Stimulated activated naive CD8-positive, alpha-beta T cell treated with anti-CD3 and anti-CD28 coated beads, Interleukin-15, Interleukin-2, amounts not matched to agents 100 ng/mL and 50 ng/mL, for 24 hours (primary cell): Measurements from ENCODE around the gene CAPN3.

Experiments
- H3K27ac Mint-ChIP-seq: one replicate; pipeline ENCODE4 v1.8.0; 2021; ENCODE audit warnings: mild to moderate bottlenecking, mixed read lengths
- H3K27me3 Mint-ChIP-seq: one replicate; pipeline ENCODE4 v1.8.0; 2021; ENCODE audit warnings: mixed read lengths
- H3K36me3 Mint-ChIP-seq: one replicate; pipeline ENCODE4 v1.8.0; 2021; ENCODE audit warnings: low read depth, mixed read lengths
- H3K4me1 Mint-ChIP-seq: one replicate; pipeline ENCODE4 v1.8.0; 2021; ENCODE audit warnings: low read depth, mixed read lengths
- H3K4me3 Mint-ChIP-seq: one replicate; pipeline ENCODE4 v1.8.0; 2021; ENCODE audit warnings: mild to moderate bottlenecking, mixed read lengths
- H3K9me3 Mint-ChIP-seq: one replicate; pipeline ENCODE4 v1.8.0; 2021; ENCODE audit warnings: mixed read lengths

The CAPN3 gene

DNA sequence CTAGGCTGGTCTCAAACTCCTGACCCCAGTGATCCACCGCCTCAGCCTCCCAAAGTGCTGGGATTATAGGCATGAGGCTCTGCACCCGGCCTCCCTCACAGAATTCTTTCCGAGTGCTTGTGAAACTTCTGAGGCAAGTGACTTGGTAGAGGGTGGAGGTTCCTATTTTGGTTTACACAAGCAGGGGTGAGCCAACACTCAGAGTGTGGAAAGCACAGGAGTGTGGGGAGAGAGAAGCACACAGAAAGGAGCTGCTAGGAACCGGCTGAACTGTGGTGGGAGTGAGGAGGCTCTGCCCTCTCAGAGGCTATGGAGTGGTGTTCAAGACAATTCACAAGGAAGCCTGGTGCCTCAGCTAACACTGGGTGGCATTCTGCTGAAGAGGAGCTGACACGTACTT, 7.7 kb downstream of the CAPN3 start:
- Mint-ChIP-seq H3K27ac (no peak overlapping the region), H3K4me3 (no peak overlapping the region), H3K9me3 (no peaks in the 10 kb centered on the region), H3K4me1 (no peaks in the 10 kb centered on the region), H3K27me3 (no peaks in the 10 kb centered on the region), H3K36me3 (no peaks in the 10 kb centered on the region)

DNA sequence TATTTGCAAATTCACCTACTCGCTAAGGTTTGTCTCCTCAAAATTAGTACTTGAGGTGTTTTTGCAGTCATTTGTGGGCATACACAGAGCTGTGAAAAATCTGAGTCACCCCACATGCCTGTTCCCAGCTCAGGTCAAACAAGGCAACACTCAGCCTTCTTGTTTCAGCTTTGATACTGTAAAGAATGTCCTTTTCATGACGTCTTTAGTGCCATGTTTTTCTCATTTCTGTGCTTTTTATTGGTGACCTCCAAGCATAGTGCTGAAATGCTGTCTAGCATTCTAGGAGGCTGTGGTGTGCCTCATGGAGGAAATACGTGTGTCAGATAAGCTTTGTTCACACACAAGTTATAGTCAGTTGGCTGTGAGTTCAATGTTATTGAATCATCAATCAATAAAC, 8.8 kb downstream of the CAPN3 start:
- no peaks in the 10 kb centered on the region for H3K36me3 Mint-ChIP-seq
- no peaks in the 10 kb centered on the region for H3K4me1 Mint-ChIP-seq
- no peak overlapping the region for H3K4me3 Mint-ChIP-seq
- H3K9me3 Mint-ChIP-seq: no peaks in the 10 kb centered on the region
- no peaks in the 10 kb centered on the region for H3K27me3 Mint-ChIP-seq
- H3K27ac Mint-ChIP-seq: no peak overlapping the region

DNA sequence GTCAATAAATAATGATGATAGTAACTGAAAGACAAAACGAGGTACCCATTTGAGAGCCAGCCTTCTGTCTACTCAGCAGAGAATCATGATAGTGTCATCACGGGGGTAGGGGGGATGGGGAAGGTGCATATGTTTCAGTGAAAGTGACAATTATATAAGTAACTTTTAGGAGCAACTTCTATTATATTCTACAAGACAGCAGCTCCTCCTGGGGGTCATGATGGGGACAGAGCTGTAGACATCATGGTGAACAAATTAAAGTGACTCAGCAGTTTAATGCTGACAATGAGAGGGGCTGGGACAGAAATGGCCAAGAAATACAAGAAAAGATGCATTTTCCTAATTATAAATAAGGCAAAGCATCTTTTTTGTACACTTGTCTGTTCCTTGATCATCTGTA, 11.8 kb downstream of the CAPN3 start:
- Mint-ChIP-seq H3K27ac (no peak overlapping the region), H3K4me3 (no peak overlapping the region), H3K9me3 (no peaks in the 10 kb centered on the region), H3K36me3 (no peaks in the 10 kb centered on the region), H3K4me1 (no peaks in the 10 kb centered on the region), H3K27me3 (no peaks in the 10 kb centered on the region)

DNA sequence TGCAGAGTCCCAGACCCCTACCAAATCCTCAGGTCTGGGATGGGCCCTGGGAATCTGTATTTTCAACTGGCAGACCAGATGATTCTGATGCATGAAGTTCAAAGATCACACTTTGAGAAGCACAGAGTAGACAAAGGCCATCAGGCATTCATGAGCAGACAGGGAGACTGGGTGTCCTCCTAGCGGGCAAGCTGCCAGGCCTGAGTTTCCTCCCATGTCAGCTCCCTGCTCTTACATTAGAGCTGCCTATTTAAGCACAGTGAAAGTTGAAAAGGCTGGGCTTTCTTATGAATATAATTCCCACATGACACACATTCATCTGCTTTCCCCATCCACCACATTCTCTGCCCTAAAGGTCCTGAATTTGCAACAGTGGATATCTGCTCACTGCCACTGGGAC, 14.0 kb downstream of the CAPN3 start:
- H3K27me3 Mint-ChIP-seq: no peaks in the 10 kb centered on the region
- no peak overlapping the region for H3K4me3 Mint-ChIP-seq
- H3K4me1 Mint-ChIP-seq: no peaks in the 10 kb centered on the region
- no peak overlapping the region for H3K27ac Mint-ChIP-seq
- peaks cover 3% of the 10 kb centered on the region for H3K36me3 Mint-ChIP-seq
- no peaks in the 10 kb centered on the region for H3K9me3 Mint-ChIP-seq

DNA sequence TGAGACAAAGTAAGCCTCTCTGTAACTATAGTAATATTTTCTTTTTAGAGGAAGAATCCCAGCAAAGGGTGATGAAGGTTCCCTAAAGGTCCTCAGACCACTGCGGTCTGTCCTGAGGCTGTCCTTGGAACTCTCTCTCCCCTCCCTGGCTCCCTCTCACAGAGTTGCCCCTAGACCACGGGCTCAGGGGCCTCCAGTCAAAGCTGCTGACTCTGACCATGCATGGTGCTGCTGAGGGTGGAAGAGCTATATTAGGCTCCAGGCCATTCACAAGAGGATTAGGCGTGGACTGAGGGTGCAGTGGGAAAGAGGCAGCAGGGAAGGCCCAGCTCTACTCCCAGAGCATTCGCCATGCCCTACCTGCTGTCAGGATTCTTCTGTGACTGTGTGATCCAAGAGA, 14.6 kb downstream of the CAPN3 start:
- H3K36me3 Mint-ChIP-seq: peaks cover 7% of the 10 kb centered on the region
- H3K27me3 Mint-ChIP-seq: no peaks in the 10 kb centered on the region
- no peak overlapping the region for H3K4me3 Mint-ChIP-seq
- no peak overlapping the region for H3K27ac Mint-ChIP-seq
- no peaks in the 10 kb centered on the region for H3K9me3 Mint-ChIP-seq
- H3K4me1 Mint-ChIP-seq: no peaks in the 10 kb centered on the region

DNA sequence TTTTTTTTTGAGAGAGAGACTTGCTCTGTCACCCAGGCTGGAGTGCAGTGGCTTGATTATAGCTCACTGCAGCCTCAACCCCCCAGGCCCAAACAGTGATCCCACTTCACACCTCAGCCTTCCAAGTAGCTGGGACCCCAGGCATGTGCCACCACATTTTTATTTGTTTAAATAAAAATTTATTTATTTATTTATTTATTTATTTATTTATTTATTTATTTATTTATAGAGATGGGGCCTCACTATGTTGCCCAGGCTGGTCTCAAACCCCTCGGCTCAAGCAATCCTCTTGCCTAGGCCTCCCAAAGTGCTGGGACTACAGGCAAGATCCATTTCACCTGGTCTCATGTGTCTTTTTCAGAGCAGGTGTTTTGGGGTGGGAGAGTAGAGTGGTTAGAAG, 15.5 kb downstream of the CAPN3 start:
- no peaks in the 10 kb centered on the region for H3K27me3 Mint-ChIP-seq
- peaks cover 12% of the 10 kb centered on the region for H3K36me3 Mint-ChIP-seq
- no peak overlapping the region for H3K4me3 Mint-ChIP-seq
- peaks cover 4% of the 10 kb centered on the region for H3K9me3 Mint-ChIP-seq
- H3K27ac Mint-ChIP-seq: no peak overlapping the region
- H3K4me1 Mint-ChIP-seq: no peaks in the 10 kb centered on the region

DNA sequence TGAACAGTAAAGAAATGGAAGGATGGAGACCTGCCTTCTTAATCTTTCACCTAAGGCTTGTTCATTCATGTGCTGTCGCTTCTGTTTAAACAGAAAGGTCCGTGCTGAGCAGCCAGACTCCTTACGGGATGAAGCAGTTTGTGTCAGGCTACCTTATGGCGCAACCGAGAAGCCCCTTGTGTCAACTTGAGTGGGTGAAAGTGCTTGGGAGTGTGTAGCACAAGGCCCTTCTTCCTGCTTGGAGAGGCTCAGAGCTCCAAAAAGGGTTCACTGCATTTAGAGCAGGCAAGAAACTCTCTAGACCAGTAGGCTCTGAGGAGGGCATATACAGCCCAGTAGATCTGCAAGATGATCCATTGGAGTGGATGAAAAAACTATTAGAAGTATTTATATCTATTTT, 16.0 kb downstream of the CAPN3 start:
- Mint-ChIP-seq H3K36me3 (peaks cover 12% of the 10 kb centered on the region), H3K9me3 (peaks cover 4% of the 10 kb centered on the region), H3K27ac (no peak overlapping the region), H3K4me3 (no peak overlapping the region), H3K27me3 (no peaks in the 10 kb centered on the region), H3K4me1 (no peaks in the 10 kb centered on the region)

DNA sequence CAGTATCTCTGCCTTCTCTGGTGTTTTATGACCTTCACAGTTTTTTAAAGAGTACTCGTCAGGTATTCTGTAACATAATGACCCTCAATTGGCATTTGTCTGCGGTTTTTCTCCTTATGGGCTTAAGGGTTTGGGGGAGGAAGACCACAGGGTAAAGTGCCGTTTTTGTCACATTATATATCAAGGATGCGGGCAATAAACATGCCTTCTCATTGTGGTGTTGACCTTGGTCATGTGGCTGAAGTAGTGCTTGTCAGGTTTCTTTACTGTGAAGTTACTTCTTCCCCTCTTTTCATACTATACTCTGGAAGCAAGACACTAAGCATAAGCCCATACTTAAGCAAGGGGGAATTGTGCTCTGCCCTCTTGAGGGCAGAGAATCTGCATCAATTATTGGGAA, 16.6 kb downstream of the CAPN3 start:
- Mint-ChIP-seq H3K27ac (no peak overlapping the region), H3K27me3 (no peaks in the 10 kb centered on the region), H3K4me3 (no peak overlapping the region), H3K9me3 (peaks cover 4% of the 10 kb centered on the region), H3K4me1 (no peaks in the 10 kb centered on the region), H3K36me3 (peaks cover 12% of the 10 kb centered on the region)

DNA sequence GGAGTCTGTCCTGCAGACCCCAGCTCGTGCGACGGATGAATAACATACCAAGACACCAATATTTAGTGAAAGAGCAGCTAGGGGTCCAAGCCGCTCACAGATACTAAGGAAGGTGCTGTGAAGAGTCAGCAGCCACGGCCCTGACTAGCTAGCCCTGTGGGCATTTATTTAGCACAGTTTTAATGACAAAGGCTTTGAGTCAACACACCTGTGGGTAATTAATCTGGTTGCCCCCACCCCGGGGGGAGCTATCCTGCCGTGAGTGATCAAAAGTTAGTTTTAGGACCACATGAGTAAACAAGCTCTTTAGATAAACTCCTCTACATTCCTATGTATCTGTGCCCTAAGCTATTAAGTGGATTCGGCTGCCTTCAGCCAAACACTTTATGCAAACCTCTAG, 18.7 kb downstream of the CAPN3 start:
- H3K9me3 Mint-ChIP-seq: peaks cover 4% of the 10 kb centered on the region
- peaks cover 12% of the 10 kb centered on the region for H3K36me3 Mint-ChIP-seq
- H3K4me3 Mint-ChIP-seq: no peak overlapping the region
- no peak overlapping the region for H3K27ac Mint-ChIP-seq
- H3K4me1 Mint-ChIP-seq: no peaks in the 10 kb centered on the region
- H3K27me3 Mint-ChIP-seq: no peaks in the 10 kb centered on the region

DNA sequence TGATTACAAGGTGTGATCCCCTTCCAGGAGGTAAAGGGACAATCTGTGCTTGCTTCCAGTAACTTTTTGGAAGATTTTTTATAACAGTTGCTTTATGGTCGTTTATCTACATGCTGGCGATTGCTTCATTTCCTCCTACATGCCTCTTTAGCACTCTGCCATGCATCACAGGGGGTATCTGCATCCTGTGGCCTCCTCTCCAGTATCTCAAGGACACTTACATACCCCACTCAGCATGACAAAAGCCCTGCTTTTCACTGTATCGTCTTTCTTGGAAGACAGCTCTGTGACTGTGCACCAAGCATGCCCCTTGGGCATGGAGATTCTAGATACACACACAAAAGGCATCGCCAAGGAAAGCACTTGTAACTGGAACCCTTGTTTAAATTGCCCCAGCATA, 25.3 kb downstream of the CAPN3 start:
- Mint-ChIP-seq H3K27me3 (no peaks in the 10 kb centered on the region), H3K4me1 (no peaks in the 10 kb centered on the region), H3K36me3 (no peaks in the 10 kb centered on the region), H3K4me3 (no peak overlapping the region), H3K9me3 (peaks cover under 1% of the 10 kb centered on the region), H3K27ac (no peak overlapping the region)

DNA sequence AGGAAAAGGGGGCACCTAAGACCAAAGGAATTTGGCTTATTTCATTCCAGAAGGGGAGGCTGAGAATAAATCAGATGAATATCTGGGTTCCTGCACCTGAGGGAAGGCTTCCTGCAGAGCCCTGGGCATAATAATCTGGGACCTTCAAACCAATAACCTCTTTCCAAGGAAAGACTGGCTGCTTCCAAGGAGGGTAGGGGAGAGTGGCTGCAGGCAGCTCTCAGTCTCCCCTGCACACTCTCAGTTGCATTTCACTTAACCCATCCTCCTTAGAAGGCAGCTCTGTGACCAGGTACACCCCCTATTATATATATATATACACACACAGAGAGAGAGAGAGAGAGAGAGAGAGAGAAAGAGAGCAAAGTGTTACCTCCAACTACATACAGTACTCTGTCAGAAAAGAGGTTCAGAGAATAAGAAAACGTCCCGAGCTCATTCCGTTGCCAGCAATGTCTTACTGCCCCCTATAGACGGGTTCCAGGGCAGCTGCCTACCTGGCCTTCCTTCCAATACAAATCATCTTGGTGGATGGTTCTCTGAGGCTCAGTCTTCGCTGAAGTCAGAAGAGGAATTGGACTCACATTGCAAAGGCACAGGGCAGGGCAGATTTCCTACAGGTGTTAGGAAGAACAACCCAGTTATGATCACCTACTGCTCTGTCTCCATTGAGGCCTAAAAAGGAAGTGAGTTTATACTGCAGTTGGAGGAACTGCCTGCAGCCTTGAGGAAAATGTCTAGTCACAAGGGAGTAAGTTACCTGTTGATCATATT, 26.1 kb downstream of the CAPN3 start:
- H3K9me3 Mint-ChIP-seq: no peaks in the 10 kb centered on the region
- no peaks in the 10 kb centered on the region for H3K4me1 Mint-ChIP-seq

DNA sequence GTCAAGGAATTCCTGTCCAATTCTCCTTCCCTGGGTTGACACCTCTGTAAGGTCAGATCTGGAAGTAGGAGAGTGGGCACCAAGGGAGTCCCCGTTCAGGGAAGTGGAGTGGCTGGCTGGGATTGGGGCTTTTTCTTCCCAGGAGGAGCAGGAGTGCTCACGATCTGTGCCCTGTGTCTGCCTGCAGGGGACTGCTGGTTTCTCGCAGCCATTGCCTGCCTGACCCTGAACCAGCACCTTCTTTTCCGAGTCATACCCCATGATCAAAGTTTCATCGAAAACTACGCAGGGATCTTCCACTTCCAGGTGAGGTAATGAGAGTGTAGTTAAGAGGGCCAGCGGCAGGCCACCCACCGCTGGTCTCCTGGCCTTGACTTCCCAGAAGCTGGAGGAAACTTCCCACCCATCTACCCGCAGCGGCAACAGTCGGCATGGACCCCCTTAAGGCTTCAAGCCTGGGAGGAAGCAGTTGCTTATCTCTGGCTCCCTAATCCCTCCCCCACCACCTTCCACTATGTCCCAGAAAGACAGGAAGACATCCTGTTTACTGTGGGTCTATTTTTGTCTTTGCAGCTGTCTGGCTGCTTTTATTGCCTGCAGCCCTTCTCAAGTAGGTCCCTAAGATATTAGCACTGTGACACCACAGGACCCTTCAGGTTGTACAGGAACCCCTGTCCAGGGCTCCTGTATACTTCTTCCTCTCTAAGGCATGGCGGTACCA, 26.8 kb downstream of the CAPN3 start:
- Mint-ChIP-seq H3K27ac (no peak overlapping the region), H3K36me3 (no peaks in the 10 kb centered on the region), H3K27me3 (no peaks in the 10 kb centered on the region), H3K4me3 (no peak overlapping the region), H3K4me1 (no peaks in the 10 kb centered on the region), H3K9me3 (no peaks in the 10 kb centered on the region)

More for the DNA sequence above, 26.1 kb downstream of the CAPN3 start:
- no peak overlapping the region for H3K27ac Mint-ChIP-seq
- H3K36me3 Mint-ChIP-seq: no peaks in the 10 kb centered on the region
- no peaks in the 10 kb centered on the region for H3K27me3 Mint-ChIP-seq
- no peak overlapping the region for H3K4me3 Mint-ChIP-seq

DNA sequence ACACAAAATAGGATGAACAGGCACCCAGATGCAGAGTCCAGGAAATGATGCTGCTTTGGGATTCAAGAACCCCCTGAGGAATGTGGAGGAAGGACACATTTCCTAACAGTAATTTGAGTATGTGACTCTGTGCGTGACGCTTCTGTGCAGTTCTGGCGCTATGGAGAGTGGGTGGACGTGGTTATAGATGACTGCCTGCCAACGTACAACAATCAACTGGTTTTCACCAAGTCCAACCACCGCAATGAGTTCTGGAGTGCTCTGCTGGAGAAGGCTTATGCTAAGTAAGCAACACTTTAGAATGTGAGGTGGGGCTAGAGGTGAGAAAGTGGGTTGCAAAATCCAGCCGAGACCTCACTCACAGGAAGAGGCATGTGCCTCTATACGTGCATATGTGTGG, 28.3 kb downstream of the CAPN3 start:
- H3K36me3 Mint-ChIP-seq: no peaks in the 10 kb centered on the region

DNA sequence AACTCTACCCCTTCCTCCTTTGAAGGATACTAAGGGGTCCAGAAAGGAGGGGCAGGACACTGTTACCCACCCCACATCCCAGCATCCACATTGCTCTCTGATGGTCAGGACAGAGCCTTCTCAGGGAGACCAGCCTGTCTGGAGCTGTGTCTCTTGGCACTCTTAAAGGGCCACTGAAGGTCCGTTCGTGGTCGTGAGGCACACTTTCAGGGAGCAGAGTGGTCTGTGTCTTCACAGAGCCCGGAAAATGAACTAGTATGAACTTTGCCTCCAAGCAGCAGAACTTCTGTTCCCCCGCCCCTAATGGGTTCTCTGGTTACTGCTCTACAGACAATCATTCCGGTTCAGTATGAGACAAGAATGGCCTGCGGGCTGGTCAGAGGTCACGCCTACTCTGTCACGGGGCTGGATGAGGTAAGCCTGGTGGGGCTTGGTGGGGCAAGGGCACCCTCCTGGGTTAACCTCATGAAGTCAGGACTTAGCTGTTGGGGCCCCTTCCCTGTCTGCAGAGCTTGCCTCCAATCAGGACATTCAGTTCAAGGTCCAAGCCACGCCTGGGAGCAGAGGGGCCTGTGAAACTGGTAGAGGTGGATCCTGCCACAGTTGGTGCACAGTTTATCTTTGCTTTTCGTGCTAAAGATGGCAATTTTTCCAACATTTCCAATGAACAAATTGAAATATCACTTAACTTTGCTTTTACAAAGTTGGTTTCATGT, 33.2 kb downstream of the CAPN3 start:
- H3K9me3 Mint-ChIP-seq: no peaks in the 10 kb centered on the region
- H3K27me3 Mint-ChIP-seq: no peaks in the 10 kb centered on the region
- no peaks in the 10 kb centered on the region for H3K4me1 Mint-ChIP-seq
- H3K36me3 Mint-ChIP-seq: no peaks in the 10 kb centered on the region
- H3K4me3 Mint-ChIP-seq: no peak overlapping the region
- no peak overlapping the region for H3K27ac Mint-ChIP-seq

More for the DNA sequence above, 28.3 kb downstream of the CAPN3 start:
- Mint-ChIP-seq H3K27ac (peak overlapping the region; percentile 8), H3K4me3 (no peak overlapping the region), H3K9me3 (no peaks in the 10 kb centered on the region), H3K27me3 (no peaks in the 10 kb centered on the region), H3K4me1 (no peaks in the 10 kb centered on the region)

DNA sequence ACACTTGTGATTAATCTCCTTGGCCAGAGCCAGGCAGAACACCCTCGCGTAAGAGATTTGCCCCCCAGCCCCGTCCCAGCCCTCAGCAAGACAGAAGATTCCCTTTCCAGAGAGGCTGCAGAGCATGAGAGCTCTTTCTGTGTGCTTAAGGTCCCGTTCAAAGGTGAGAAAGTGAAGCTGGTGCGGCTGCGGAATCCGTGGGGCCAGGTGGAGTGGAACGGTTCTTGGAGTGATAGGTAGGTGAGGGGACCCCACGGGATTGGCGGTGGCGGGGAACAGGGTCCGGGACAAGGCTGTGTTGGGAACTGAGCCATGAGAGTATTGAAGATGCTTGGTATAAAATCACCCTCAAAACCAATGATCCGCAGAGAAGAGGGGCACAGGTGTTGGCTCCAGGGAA, 34.8 kb downstream of the CAPN3 start:
- no peak overlapping the region for H3K27ac Mint-ChIP-seq
- no peaks in the 10 kb centered on the region for H3K36me3 Mint-ChIP-seq
- H3K9me3 Mint-ChIP-seq: no peaks in the 10 kb centered on the region
- no peaks in the 10 kb centered on the region for H3K4me1 Mint-ChIP-seq
- H3K27me3 Mint-ChIP-seq: no peaks in the 10 kb centered on the region
- H3K4me3 Mint-ChIP-seq: no peak overlapping the region
